ENCODE measurements around the gene SUFU.
"Not testable (repeated sequence)": the region's sequence is repeated elsewhere in the genome, so short reads cannot be mapped to it uniquely, and the experiment has no call there.

Gene SUFU

DNA sequence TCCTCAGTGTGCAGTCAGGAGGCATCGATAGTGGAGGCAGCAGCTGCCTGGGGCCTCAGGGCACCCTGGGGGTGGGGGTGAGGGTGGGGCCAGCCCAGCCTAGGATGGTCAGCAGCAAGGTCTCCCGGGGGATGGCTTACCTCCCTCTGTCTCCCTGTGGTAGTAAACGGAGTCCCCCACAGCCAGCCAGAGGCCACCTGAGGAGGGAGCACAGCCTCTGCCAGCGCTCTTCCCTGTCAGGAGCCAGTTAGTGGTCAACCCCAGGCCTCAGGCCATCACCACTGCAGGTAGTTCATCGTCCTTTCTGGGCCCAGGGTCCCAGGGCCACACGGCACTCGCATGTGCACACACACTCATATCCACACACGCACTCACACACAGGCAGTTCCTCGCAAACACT, 23.4 kb upstream of the SUFU start:
- DNase-seq: no peak

GRCh38 chr10:102484021-102484420, 19.8 kb upstream of the SUFU start:
- no peak for DNase-seq

GRCh38 chr10:102485093-102485784, 18.5 kb upstream of the SUFU start:
- no peak for DNase-seq

DNA sequence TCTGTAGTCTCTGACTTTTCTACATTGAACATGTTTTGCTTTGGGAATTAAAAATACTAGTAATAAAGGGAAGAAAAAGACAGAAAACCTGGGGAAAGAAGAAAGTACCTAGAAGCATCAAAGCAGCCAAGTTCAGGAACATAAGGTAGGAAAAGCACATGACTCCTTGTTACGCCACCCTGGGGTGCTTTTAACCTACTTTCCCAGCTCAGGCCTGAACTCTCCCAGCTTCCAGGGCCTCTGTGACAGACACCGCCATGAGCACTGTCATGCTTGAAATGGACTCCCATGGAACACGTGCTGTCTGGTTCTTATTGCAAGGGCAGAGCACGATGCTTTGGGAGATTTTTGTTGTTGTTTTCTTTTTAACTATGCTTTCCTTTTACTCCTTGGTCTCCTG, 12.6 kb upstream of the SUFU start:
- DNase-seq: no peak

- DNase-seq: no peak
Observed at GRCh38 chr10:102492344-102492939, 11.3 kb upstream of the SUFU start.

- no peak for DNase-seq
Observed at GRCh38 chr10:102492983-102493382, 10.8 kb upstream of the SUFU start.

- DNase-seq: no peak
Observed at GRCh38 chr10:102493771-102494170, 10.0 kb upstream of the SUFU start.

- no peak for DNase-seq
Observed at GRCh38 chr10:102497545-102497944, 6.2 kb upstream of the SUFU start.

- no peak for DNase-seq
Observed at GRCh38 chr10:102499356-102499755, 4.4 kb upstream of the SUFU start.

DNA sequence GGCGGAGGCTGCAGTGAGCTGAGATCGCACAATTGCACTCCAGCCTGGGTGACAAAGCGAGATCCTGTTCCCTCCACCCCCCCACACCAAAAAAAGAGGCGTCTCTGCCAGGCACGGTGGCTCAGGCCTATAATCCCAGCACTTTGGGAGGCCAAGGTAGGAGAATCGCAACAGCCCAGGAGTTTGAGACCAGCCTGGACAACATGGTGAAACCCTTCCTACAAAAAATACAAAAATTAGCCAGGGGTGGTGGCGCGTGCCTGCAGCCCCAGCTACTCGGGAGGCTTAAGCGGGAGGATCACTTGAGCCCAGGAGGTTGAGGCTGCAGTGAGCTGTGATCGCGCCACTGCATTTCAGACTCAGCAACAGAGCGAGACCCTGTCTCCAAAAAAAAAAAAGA, 3.1 kb upstream of the SUFU start:
- not testable (repeated sequence) for DNase-seq

- no peak for DNase-seq
Observed at GRCh38 chr10:102501201-102502028, 2.4 kb upstream of the SUFU start.

DNA sequence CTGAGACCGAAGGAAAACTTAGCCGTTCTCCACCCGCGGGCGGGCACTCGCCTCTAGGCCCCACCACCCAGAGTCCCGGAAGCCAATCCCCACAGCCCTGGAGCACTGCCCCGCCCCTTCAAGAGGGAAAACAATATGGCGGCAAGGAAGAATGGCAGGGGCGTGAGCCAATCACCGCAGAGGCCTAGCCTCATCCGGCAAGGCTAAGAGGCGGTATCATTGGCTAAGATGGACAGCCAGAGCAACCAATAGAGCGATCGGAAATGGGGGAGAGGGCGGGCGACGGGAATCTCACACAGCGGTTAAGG, 1.8 kb upstream of the SUFU start:
- DNase-seq: peak; percentile 100

DNA sequence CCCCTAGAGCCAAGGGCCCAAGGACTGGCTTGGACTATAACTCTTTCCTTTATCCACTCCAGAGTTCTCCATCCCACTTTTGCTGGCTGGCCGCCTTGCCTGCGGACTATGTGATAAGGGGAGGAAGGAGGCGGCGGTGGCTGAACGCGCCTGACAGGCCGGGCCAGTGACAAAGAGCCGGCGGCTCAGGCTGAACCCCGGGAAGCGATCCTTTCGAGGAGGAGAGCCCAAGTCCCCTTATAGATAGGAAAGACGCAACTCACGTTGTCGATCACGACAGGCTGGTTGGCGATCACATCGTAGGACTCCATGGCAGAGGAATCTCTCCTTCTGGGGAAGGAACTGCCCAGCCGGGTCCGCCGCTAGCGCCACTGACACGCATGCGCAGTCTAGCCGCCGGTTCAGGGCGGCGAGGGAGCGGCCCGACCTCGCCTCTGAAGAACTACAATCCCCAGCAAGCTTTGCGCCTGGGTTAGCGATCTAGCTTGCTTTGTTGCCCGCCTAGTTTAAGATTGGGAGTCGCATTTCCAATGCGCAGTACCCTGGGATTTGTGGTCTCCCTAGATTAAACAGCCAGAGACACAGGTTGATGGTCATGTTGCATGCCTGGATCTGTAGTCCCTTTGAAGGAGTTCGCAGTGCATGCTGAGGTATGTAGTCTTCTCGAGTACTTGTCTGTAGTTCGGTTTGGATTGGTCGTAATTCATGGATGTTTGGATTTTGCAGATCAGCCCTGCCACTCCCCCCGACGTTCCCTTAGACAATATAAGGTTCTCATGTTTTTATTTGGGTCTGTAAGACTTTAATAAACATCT, 1.2 kb upstream of the SUFU start, which contains the start of gene ACTR1A:
TSS of gene ACTR1A (minus strand) at position 376 of the 815 bp plus-strand sequence. CDS start at position 311, 65 bp downstream.
- peak; percentile 100 for DNase-seq

DNA sequence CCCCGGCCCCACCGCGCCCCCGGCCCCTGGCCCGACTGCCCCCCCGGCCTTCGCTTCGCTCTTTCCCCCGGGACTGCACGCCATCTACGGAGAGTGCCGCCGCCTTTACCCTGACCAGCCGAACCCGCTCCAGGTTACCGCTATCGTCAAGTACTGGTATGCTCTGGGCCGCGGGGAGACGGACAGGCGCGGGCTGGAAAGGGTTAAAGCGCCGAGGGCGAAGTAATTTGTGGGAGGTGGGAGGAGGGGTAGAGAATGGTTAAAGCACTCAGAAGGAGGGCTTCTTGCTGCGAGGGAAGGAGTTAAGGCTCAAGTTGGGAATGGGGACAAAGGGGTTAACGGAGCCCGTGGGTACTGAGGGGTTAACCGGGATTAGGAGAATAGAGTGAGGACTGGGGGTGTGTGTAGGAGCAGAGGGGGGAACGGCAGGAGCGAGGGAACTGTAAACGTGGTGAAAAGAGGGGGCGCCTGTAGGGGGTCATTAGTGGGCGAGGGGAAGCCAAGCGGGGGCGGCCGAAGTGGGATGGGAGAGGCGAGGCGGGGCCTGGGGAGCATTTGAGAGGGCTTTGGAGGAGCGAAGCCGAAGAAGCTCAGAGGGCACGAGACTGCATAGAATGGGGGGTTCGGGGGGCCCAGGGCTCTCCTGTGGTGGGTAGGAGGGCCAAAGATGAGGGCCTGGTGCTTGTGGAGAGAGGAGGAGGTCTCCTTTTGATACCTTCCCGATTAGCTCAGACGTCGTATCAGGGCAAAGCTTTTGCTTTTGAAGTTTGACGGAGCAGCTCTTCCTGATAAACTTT, 605 bp downstream of the SUFU start:
- DNase-seq: no peak

- no peak for DNase-seq
Observed at GRCh38 chr10:102504976-102505300, 1.2 kb downstream of the SUFU start.

DNA sequence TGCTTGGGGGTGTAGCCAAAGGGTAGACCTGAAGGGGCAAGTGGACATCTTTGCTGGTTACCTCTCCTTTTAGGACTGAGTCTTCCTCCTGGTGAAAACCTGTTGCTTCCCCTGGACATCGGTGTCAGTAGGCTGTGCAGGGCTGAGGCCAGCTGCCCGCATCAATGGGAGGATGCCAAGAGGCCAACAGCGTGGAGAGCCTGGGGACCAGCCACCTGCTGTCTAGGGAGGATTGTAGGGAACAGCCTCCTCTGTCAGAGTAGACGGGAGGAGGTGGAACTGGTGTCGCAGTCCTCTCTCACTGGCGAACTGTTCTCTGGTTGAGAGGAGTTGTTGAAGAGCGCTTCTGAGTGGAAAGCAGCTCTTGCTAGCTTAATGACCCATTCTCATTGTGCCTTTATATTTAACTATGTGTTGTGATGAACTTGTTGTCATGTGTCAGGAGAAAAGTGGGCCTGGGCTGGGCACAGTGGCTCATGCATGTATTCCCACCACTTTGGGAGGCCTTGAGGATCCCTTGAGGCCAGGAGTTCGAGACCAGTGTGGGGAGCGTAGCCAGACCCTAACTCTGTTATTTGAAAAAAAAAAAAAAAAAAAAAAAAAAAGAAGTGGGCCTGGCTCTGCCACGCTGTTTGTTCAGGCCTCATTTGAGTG, 1.8 kb downstream of the SUFU start:
- no peak for DNase-seq

GRCh38 chr10:102507521-102507920, 3.7 kb downstream of the SUFU start:
- DNase-seq: no peak

DNA sequence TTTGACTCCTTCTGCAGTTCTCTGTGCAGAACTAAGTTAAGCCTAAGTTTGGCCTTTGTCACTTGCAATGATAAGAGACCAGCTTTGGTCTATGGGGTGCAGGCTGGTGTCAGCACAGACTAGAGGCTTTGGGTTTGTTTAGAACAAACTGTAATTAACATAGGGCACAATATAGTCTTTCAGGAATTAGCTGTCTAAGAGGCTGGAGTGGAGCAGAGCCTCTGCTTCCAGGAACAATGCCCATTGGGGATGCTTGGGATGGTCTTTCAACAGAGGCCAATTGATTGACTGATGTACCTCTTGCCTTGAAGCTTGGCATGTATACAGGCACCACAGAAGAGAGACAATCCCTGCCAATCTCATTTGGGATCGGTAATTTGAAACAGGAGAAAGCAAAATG, 4.7 kb downstream of the SUFU start:
- DNase-seq: no peak

- peak; percentile 20 for DNase-seq
Observed at GRCh38 chr10:102509387-102509786, 5.6 kb downstream of the SUFU start.

- no peak for DNase-seq
Observed at GRCh38 chr10:102511583-102512274, 8.0 kb downstream of the SUFU start.

All from fibroblast of skin of scalp (primary cell).